Heart right ventricle (tissue), 16 donors: ENCODE data around the gene BMPER. TPM values are rescaled to one million over a fixed set of nuclear protein-coding genes. Genes with fewer than 3 reads are reported as not detected.

Source experiments
- ATAC-seq, 8 donors: fragments of 200-7000 bp; cut with Tn5 transposase; one replicate each; pipeline ENCODE4 v1.9.1; 2020; ENCODE audit warnings: mild to moderate bottlenecking in 8 of 8, moderate library complexity in 8 of 8, moderate number of reproducible peaks in 1 of 8
- DNase-seq, 2 donors: peaks; one replicate each; pipeline ENCODE4 v3.0.0-alpha.2; 2020
- H3K27ac ChIP-seq, 10 donors: fragments of 200-600 bp; sonication (generic) in 2 of 10; one replicate each; pipeline versions ENCODE4 v1.5.0 to v1.8.0; 2020 to 2022; ENCODE audit warnings: mild to moderate bottlenecking in 3 of 10
- H3K27me3 ChIP-seq, 7 donors: fragments of 200-600 bp; one replicate each; pipeline ENCODE4 v1.8.0; 2021 to 2022; ENCODE audit warnings: mild to moderate bottlenecking in 2 of 7
- H3K36me3 ChIP-seq, 9 donors: fragments of 200-600 bp; sonication (generic) in 1 of 9; one replicate each; pipeline versions ENCODE4 v1.5.0 to v1.8.0; 2020 to 2022; ENCODE audit warnings: mild to moderate bottlenecking in 2 of 9
- H3K4me1 ChIP-seq, 9 donors: fragments of 200-600 bp; sonication (generic) in 1 of 9; one replicate each; pipeline versions ENCODE4 v1.5.0 to v1.8.0; 2020 to 2022; ENCODE audit warnings: mild to moderate bottlenecking in 4 of 9
- H3K4me3 ChIP-seq, 10 donors: fragments of 200-600 bp; sonication (generic) in 2 of 10; one replicate each; pipeline versions ENCODE4 v1.5.0 to v1.8.0; 2020 to 2022; ENCODE audit warnings: mild to moderate bottlenecking in 7 of 10, moderate library complexity in 2 of 10
- H3K9me3 ChIP-seq, 11 donors: fragments of 200-600 bp in 10 of 11; sonication (generic) in 2 of 11; one replicate each; pipeline versions ENCODE4 v1.5.0 to v1.8.0; 2013 to 2022; ENCODE audit warnings: mild to moderate bottlenecking in 2 of 11, control low read depth in 1 of 11, moderate library complexity in 1 of 11
- CTCF ChIP-seq, 9 donors: fragments of 200-600 bp; sonication (generic) in 2 of 9; IDR thresholded peaks; one replicate each; pipeline versions ENCODE4 v1.5.0 to v1.8.0; 2021 to 2022; ENCODE audit warnings: antibody characterized with exemption in 9 of 9, mild to moderate bottlenecking in 5 of 9, moderate library complexity in 1 of 9
- WGBS, 2 donors: extraction: QIAGEN DNeasy Blood & Tissue Kit; methylation state at CpG; one replicate each; pipeline ENCODE4 v1.1.7; 2013; ENCODE audit warnings: inconsistent platforms in 1 of 2; 5-methylcytosine and 5-hydroxymethylcytosine counted together
- intact Hi-C, 10 donors: fragments of 100-400 bp; cut with DNase I; formaldehyde crosslinking; loops; one replicate each; pipeline versions ENCODE4 v1.11.1 to v1.14.2; 2022
- polyA plus RNA-seq, 2 donors: library from polyadenylated mRNA; stranded (reverse); fragments of 200-250 nt; gene quantifications; one replicate each; pipeline ENCODE4 v1.2.3, GENCODE V29; 2013
- total RNA-seq, 10 donors: library from RNA; stranded (reverse); fragmentation: NEBNext Ultra II Directional in 3 of 10; extraction: Animal tissue kit (Norgen Biotek cat#: 25700) in 3 of 10; gene quantifications; one replicate each; pipeline versions ENCODE4 v1.2.1 to v1.2.4, GENCODE V29; 2021 to 2023
- donor health status: Arrhythmogenic right ventricular cardiomyopathy.
- donor health status: ischemic (EF 13 %, LVEDD 7.1; RV severe dilation, severe dysfunction).
- donor health status: healthy with polysubstance abuse.
- donor health status: DM: no; HTN: yes; CAD: no.
- donor health status: DM: no; HTN: no; CAD: no.
- donor health status: ischemic (EF 25% LVEDD 6.9; RV normal size, moderate dysfunction).
- donor health status: ischemic (EF 25% LVEDD 5.7; RV mildly dilated, moderate dysfunction).
- donor health status: healthy.
- donor health status: DM: yes; HTN: yes; CAD: no.
- donor health status: Ischemic cardiomyopathy.
- donor health status: ischemic (EF 35%, LVEDD 5.7; RV mildly dilated, moderate dysfunction).
- donor health status: nonischemic (EF 11% LVEDD 7.7; RV severe dilation, severe dysfunction).
- donor health status: DM: yes; HTN: yes; CAD: no.
- donor health status: PGD.
- donor health status: ischemic (EF 29% LVEDD 5.4; RV normal size, mild dysfunction).
- donor health status: nonischemic (EF 23%, LVEDD 6.1; RV moderate dilation, normal function).

The BMPER gene
- total and polyA plus RNA-seq, 12 donors: 0.70 to 3.9 (median 1.5) TPM

- ATAC-seq (peak in 2 of 8 donors; percentile 27 to 42), DNase-seq (no peak)
- Histone ChIP-seq H3K4me3 (no peak overlapping the region), H3K27me3 (no peaks in the 10 kb centered on the region), H3K9me3 (no peaks in the 10 kb centered on the region), H3K4me1 (peaks cover 0 to 9% (median 0%) of the 10 kb centered on the region in 9 donors), H3K27ac (no peak overlapping the region), H3K36me3 (no peaks in the 10 kb centered on the region)
- TF ChIP-seq CTCF (IDR thresholded peaks at IDR 0.05): no peak
- intact Hi-C loops: no loop called here
- whole genome bisulfite sequencing, 2 donors: 54 to 55% methylated on average over 5 of the region's 5 CpGs
Observed at GRCh38 chr7:34025600-34025999, 120.3 kb downstream of the BMPER start.

GRCh38 chr7:34026481-34027190, 121.3 kb downstream of the BMPER start:
- H3K27me3 ChIP-seq: no peaks in the 10 kb centered on the region

GRCh38 chr7:34031156-34031555, 125.8 kb downstream of the BMPER start:
- H3K4me3 ChIP-seq: no peak overlapping the region
- intact Hi-C loops: no loop called here
- TF ChIP-seq CTCF (IDR thresholded peaks at IDR 0.05): no peak
- H3K9me3 ChIP-seq: no peaks in the 10 kb centered on the region
- ATAC-seq (no peak), DNase-seq (no peak)
- no peak overlapping the region for H3K27ac ChIP-seq
- peaks cover 0 to 6% (median 0%) of the 10 kb centered on the region in 9 donors for H3K4me1 ChIP-seq
- WGBS, 2 donors: 87 to 88% methylated on average over 2 of the region's 2 CpGs
- H3K27me3 ChIP-seq: no peaks in the 10 kb centered on the region
- no peaks in the 10 kb centered on the region for H3K36me3 ChIP-seq

More at GRCh38 chr7:34026481-34027190, 121.3 kb downstream of the BMPER start:
- no peak for TF ChIP-seq CTCF (IDR thresholded peaks at IDR 0.05)
- H3K4me3 ChIP-seq: no peak overlapping the region
- intact Hi-C loops: no loop called here
- no peaks in the 10 kb centered on the region for H3K9me3 ChIP-seq
- H3K27ac ChIP-seq: no peak overlapping the region
- DNase-seq (no peak), ATAC-seq (no peak)
- no peaks in the 10 kb centered on the region for H3K36me3 ChIP-seq
- WGBS, 2 donors: 71 to 75% methylated on average over 4 of the region's 4 CpGs
- peaks cover 0 to 9% (median 0%) of the 10 kb centered on the region in 9 donors for H3K4me1 ChIP-seq

- Histone ChIP-seq H3K4me3 (no peak overlapping the region), H3K36me3 (no peaks in the 10 kb centered on the region), H3K27ac (no peak overlapping the region), H3K27me3 (no peaks in the 10 kb centered on the region), H3K4me1 (peaks cover 0 to 10% (median 0%) of the 10 kb centered on the region in 9 donors), H3K9me3 (no peaks in the 10 kb centered on the region)
- ATAC-seq (no peak), DNase-seq (no peak)
- 88% methylated on average over 1 of the region's 1 CpG for WGBS, 2 donors
- intact Hi-C loops: no loop called here
- TF ChIP-seq CTCF (IDR thresholded peaks at IDR 0.05): no peak
Observed at GRCh38 chr7:34034728-34035127, 129.4 kb downstream of the BMPER start.
